ENCODE results near the gene FBN2. TPM values are rescaled to one million over a fixed set of nuclear protein-coding genes. Genes with fewer than 3 reads are reported as not detected.

Gene FBN2
- total and polyA plus RNA-seq, 11 donors, result 7.4 to 28.0 (median 9.7) TPM

- peaks cover 0 to 9% (median 0%) of the 10 kb centered on the region in 12 donors for H3K4me1 ChIP-seq
- no peak overlapping the region for H3K27ac ChIP-seq
- H3K4me3 ChIP-seq, result no peak overlapping the region
- intact Hi-C loops (cut with DNase I), result no loop called here
- no peak for ATAC-seq
- TF ChIP-seq POLR2A (IDR thresholded peaks at IDR 0.05), result no peak
- no peak for TF ChIP-seq CTCF (IDR thresholded peaks at IDR 0.05)
- WGBS, 4 donors, result 77 to 92% (median 85%) methylated on average over 1 of the region's 1 CpG
- no peak for DNase-seq
- no peaks in the 10 kb centered on the region for H3K9me3 ChIP-seq
- H3K27me3 ChIP-seq, result no peaks in the 10 kb centered on the region
- peaks cover 0 to 13% (median 0%) of the 10 kb centered on the region in 9 donors for H3K36me3 ChIP-seq
Measured at GRCh38 chr5:128519827-128520226, 18.2 kb downstream of the FBN2 start.

GRCh38 chr5:128516978-128517377, 21.1 kb downstream of the FBN2 start:
- no peaks in the 10 kb centered on the region for H3K9me3 ChIP-seq
- no peak overlapping the region for H3K4me3 ChIP-seq
- no peak for TF ChIP-seq CTCF (IDR thresholded peaks at IDR 0.05)
- TF ChIP-seq POLR2A (IDR thresholded peaks at IDR 0.05), result no peak
- DNase-seq, result no peak
- H3K4me1 ChIP-seq, result peaks cover 0 to 2% (median 0%) of the 10 kb centered on the region in 12 donors
- intact Hi-C loops (cut with DNase I), result no loop called here
- H3K27me3 ChIP-seq, result no peaks in the 10 kb centered on the region
- H3K27ac ChIP-seq, result no peak overlapping the region
- no peak for ATAC-seq
- 75 to 88% (median 83%) methylated on average over 1 of the region's 1 CpG for WGBS, 4 donors
- peaks cover 0 to 9% (median 0%) of the 10 kb centered on the region in 9 donors for H3K36me3 ChIP-seq

- Histone ChIP-seq H3K36me3 (peaks cover 0 to 9% (median 0%) of the 10 kb centered on the region in 9 donors), H3K27ac (peak overlapping the region in 1 of 12 donors; percentile 5), H3K4me3 (no peak overlapping the region), H3K27me3 (no peaks in the 10 kb centered on the region), H3K9me3 (no peaks in the 10 kb centered on the region), H3K4me1 (peaks cover 0 to 2% (median 0%) of the 10 kb centered on the region in 12 donors)
- TF ChIP-seq POLR2A (IDR thresholded peaks at IDR 0.05) (no peak), CTCF (IDR thresholded peaks at IDR 0.05) (no peak)
- intact Hi-C loops (cut with DNase I), result no loop called here
- no peak for DNase-seq
- 8 to 23% (median 17%) methylated on average over 1 of the region's 1 CpG for WGBS, 4 donors
- no peak for ATAC-seq
Measured at GRCh38 chr5:128513806-128514205, 24.2 kb downstream of the FBN2 start.

GRCh38 chr5:128512894-128513293, 25.2 kb downstream of the FBN2 start:
- ATAC-seq, result peak in 2 of 4 donors; percentile 41 to 55
- Histone ChIP-seq H3K9me3 (peaks cover 0 to 4% (median 0%) of the 10 kb centered on the region in 12 donors), H3K4me3 (no peak overlapping the region), H3K4me1 (peaks cover 0 to 2% (median 0%) of the 10 kb centered on the region in 12 donors), H3K36me3 (no peaks in the 10 kb centered on the region), H3K27me3 (no peaks in the 10 kb centered on the region), H3K27ac (peak overlapping the region in 1 of 12 donors; percentile 5)
- TF ChIP-seq POLR2A (IDR thresholded peaks at IDR 0.05) (no peak), CTCF (IDR thresholded peaks at IDR 0.05) (no peak)
- intact Hi-C loops (cut with DNase I), result no loop called here
- no peak for DNase-seq
- 37 to 44% (median 41%) methylated on average over 2 of the region's 2 CpGs for WGBS, 4 donors

Measured in heart left ventricle (tissue), 16 donors.